ENCODE data around the gene PLIN5.

- TF ChIP-seq, protein P1, sequence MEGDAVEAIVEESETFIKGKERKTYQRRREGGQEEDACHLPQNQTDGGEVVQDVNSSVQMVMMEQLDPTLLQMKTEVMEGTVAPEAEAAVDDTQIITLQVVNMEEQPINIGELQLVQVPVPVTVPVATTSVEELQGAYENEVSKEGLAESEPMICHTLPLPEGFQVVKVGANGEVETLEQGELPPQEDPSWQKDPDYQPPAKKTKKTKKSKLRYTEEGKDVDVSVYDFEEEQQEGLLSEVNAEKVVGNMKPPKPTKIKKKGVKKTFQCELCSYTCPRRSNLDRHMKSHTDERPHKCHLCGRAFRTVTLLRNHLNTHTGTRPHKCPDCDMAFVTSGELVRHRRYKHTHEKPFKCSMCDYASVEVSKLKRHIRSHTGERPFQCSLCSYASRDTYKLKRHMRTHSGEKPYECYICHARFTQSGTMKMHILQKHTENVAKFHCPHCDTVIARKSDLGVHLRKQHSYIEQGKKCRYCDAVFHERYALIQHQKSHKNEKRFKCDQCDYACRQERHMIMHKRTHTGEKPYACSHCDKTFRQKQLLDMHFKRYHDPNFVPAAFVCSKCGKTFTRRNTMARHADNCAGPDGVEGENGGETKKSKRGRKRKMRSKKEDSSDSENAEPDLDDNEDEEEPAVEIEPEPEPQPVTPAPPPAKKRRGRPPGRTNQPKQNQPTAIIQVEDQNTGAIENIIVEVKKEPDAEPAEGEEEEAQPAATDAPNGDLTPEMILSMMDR (optimal IDR thresholded peaks at IDR 0.05 in 1 of 3, IDR thresholded peaks at IDR 0.05 in 1 of 3, conservative IDR thresholded peaks at IDR 0.05 in 1 of 3; ENCODE audit: extremely low read depth in 1 of 3, insufficient read depth in 2 of 3, low read length in 3 of 3), result no peak
- TF ChIP-seq EZH2 (IDR thresholded peaks at IDR 0.05; ENCODE audit: low read length), result no peak
Measured at GRCh38 chr19:4577020-4577782, 42.2 kb upstream of the PLIN5 start.

Measured in keratinocyte (primary cell).